NOMO-1 (cell line): ENCODE data around the gene ATP13A1.
"Not testable (repeated sequence)": the region's sequence is repeated elsewhere in the genome, so short reads cannot be mapped to it uniquely, and the experiment has no call there.

Source experiments
- DNase-seq, 2 experiments: peaks; one replicate each; lab custom pipeline; 2025; ENCODE audit not compliant: unreplicated experiment in 2 of 2; lab: John Stamatoyannopoulos, UW

The ATP13A1 gene

DNA sequence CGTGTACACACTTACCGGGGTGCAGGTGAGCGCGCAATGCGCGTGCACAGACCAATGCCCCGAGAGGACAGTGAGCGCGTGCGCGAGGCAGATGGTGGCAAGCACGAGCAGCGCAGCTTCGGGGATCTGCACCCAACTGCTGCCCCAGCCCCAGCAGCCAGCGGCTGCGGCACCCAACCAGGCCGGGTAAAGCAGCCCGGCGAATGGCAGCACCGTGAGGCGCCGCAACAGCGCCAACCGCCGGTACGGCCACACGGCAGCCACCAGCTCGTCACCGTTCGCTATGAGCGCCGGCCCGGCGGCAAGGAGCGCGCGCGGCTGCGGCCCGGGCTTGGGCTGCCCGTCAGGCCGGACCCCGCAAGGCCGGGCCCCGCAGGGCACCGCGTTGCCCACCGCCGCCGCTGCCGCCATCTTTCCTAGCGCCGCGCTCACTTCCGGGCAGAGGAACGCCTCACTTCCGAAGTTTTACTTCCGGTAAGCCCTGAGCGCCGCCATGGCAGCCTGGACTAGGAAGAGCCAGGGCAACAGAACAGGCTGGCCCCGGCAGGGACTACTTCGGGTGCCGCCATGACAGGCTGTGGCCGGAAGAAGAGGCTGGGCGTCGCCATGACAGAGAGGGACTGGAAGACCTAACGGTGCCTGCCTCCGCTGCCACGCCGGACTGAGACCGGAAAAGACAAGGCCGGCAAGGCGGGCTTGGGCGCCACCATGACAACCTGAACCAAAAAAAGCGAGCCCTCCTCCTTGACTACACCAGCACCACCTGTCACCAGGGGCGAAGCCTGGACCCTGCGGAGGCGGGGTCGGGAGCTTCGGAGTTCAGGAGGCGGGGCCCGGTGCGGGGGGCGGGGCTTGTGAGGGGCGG is at the start of gene ATP13A1:
Gene ATP13A1, minus strand, starts transcription at position 421 of the 865 bp plus-strand sequence. Its CDS starts 10 bp downstream, at position 411.
- peak; percentile 96 to 97 for DNase-seq

DNA sequence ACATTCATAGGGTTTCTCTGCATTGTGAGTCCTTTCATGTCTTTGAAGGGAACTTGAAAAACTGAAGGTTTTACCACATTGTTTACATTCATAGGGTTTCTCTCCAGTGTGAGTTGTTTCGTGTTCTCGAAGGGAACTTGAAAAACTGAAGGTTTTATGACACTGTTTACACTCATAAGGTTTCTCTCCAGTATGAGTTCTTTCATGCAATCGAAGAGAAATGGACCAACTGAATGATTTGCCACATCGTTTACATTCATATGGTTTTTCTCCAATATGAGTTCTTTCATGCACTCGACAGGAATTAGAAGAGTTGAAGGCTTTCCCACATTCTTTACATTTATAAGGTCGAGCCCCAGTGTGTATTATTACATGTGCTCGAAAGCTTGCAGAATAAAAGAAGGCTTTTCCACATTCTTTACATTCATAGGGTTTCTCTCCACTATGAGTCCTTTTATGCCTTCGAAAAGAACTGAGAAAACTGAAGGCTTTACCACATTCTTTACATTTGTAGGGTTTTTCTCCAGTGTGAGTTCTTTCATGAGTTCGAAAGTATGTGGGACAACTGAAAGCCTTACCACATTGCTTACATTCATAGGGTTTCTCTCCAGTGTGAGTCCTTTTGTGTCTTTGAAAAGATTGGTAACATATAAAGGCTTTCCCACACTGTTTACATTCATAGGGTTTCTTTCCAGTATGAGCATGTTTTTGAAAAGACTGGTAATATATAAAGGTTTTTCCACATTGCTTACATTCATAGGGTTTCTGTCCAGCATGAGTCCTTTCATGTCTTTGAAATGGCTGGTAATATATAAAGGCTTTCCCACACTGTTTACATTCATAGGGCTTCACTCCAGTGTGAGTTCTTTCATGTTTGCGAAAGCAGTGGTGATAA is 48.7 kb upstream of the ATP13A1 start:
- DNase-seq, result no peak

DNA sequence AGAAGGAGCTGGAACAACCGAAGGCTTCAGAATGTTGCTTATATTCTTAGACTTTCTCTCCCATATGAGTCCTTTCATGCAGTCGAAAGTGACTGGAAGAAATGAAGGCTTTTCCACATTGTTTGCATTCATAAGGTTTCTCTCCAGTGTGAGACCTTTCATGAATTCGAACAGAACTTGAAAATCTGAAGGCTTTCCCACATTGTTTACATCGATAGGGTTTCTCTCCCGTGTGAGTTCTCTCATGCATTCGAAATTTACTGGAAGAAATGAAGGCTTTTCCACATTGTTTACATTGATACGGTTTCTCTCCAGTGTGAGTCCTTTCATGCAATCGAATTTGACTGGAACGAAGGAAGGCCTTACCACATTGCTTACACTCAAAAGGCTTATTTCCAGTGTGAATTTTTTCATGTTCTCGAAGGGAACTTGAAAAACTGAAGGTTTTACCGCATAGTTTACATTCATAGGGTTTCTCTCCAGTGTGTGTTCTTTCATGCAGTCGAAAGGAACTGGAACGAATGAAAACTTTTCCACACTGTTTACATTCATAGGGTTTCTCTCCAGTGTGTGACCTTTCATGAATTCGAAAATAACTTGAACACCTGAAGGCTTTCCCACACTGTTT is 47.9 kb upstream of the ATP13A1 start:
- no peak for DNase-seq

DNA sequence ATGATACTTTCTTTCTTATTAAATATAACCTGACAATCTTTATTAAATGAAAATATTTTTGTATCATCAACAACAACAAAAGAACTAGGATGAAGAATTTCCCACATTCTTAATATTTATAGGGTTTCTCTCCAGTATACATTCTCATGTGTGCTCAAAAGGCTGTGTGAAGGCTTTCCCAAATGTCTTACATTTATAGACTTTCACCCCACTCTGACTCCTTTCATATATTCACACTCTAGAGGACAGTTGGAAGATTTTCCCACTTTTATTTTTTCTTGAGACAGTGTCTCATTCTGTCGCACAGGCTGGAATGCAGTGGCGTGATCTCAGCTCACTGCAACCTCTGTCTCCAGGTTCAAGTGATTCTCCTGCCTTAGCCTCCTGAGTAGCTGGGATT is 47.0 kb upstream of the ATP13A1 start:
- DNase-seq, result no peak

DNA sequence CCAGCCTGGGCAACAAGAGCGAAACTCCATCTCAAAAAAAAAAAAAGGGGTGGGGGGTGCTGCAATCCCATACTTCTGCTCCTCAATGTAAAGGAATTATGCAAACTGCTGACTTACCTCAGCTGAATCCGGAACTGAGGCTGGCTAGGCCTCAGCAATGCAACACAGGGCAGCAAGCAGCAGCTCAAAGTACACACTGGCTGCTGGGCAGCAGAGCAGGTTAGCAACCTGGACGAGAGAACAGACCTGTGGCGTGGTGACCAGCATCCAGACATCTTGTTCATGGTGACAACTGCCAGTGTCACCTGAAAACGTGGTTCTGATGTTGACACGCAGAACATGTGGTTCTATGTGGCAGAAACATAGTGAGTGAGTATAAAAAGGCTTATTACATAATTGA is 41.4 kb upstream of the ATP13A1 start:
- no peak for DNase-seq

DNA sequence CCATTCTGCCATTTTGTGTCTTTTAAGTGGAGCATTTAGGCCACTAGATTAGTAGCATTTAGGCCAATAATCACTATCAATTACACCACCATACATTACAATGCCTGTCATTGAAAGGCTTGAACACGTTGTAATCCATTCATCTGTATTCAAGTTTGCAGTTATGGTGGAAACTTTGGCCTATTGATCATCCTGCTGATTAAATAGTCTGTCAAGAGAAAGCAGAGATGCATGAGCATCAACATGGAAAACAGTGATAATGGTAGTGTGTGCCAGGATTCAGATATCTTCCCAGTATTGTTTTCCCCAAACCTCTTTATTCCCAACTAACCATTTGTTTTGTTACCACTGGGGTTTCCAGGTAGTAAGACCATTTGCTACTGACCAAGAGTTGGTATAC is 37.0 kb upstream of the ATP13A1 start:
- not testable (repeated sequence) for DNase-seq

DNA sequence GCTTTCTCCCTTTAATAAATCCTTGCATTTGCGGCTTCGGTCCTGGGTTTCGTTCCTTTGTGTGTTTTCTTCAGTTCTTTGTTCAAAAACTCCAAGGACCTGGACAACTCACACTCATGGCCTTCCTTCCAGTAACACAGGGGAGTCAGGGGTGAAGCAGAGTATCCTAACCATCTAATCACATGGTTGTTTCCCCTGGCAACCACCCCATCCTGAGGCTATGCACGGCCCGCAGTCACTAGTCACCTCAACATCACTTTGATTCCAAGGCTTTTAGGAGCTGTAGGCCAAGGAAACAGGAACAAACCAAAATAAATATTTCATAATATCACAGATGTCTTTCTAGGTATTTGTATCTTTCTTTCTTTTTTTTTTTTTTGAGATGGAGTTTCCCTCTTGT is 34.1 kb upstream of the ATP13A1 start:
- DNase-seq, result no peak

DNA sequence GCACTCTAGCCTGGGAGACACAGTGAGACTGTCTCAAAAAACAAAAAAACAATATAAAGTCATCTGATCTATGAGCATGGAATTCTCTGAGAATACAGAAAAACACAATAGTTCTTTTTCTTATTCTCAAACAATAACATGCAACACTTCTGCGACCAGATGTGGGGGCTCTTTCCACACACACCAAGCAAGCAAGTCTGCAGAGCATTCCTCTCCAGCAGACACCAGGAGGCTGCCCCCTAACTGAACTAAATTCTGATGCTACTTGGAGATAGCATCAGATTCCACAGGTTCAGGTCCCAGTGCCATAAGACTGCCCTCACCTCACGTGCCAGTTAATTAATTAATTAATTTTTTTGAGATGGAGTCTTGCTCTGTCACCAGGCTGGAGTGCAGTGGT is 32.9 kb upstream of the ATP13A1 start:
- DNase-seq, result no peak

DNA sequence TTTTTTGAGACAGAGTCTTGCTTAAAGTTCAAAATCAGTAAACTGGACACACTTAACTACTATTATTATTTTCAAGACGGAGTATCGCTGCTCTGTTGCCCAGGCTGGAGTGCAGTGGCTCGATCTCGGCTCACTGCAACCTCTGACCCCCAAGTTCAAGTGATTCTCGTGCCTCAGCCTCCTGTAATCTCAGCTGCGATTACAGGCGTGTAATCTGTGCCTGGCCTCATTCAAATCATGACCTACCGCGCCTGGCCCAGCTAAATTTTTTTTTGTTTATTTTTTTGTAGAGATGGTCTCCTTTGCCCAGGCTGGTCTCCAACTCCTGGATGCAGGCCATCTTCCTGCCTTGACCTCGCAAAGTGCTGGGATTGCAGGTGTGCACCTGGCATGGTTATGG is 28.2 kb upstream of the ATP13A1 start:
- no peak for DNase-seq

DNA sequence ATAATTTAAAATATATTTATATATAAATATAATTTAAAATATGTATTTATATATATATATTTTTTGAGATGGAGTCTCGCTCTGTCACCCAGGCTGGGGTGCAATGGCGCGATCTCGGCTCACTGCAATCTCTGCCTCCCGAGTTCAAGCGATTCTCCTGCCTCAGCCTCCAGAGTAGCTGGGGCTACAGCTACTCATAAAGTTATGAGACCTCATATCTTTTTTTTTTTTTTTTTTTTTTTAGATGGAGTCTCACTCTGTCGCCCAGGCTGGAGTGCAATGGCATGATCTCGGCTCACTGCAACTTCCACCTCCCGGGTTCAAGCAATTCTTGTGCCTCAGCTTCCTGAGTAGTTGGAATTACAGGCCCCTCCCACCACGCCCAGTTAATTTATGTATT is 25.5 kb upstream of the ATP13A1 start:
- peak in 1 of 2 experiments; percentile 3 for DNase-seq

DNA sequence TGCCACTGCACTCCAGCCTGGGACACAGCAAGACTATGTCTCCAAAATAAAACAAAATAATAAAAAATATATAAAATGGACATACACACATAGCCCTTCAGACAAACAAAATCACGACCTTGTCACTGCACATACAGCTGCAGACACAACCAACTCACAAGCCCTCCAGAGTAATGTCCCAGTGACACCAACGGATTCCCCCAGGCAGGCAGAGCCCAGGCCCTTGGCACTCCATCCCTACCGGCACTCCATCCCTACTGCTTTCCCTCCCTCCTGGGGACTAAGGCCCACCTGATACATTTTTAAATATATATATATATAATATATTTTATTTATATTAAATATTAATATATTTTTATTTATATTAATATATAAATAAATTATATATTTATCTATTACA is 23.6 kb upstream of the ATP13A1 start:
- DNase-seq, result peak; percentile 19 to 25

DNA sequence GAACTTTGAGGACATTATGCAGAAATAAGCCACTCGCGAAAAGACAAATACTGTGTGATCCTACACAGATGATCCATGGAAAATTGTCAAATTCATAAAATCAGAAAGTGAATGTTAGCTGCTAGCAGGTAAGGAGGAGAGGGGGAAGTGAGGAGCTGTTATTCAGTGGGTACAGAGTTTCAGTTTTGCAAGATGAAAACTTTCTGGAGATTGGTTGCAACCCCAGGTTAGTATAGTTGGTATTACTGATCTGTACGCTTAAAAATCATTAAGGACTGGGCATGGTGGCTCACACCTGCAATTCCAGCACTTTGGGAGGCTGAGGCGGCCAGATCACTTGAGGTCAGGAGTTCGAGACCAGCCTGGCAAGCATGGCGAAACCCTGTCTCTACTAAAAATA is 23.1 kb upstream of the ATP13A1 start:
- DNase-seq, result no peak

DNA sequence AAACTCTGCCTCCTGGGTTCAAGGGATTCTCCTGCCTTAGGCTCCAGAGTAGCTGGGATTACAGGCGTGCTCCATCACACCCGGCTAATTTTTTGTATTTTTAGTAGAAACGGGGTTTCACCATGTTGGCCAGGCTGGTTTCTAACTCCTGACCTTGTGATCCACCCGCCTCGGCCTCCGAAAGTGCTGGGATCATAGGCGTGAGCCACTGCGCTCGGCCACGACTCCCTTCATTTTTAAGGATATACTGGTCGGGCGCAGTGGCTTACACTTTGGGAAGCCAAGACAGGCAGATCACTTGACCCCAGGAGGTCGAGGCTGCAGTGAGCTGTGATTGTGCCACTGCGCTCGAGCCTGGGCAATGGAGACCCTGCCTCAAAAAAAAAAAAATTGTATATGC is 22.6 kb upstream of the ATP13A1 start:
- not testable (repeated sequence) for DNase-seq

DNA sequence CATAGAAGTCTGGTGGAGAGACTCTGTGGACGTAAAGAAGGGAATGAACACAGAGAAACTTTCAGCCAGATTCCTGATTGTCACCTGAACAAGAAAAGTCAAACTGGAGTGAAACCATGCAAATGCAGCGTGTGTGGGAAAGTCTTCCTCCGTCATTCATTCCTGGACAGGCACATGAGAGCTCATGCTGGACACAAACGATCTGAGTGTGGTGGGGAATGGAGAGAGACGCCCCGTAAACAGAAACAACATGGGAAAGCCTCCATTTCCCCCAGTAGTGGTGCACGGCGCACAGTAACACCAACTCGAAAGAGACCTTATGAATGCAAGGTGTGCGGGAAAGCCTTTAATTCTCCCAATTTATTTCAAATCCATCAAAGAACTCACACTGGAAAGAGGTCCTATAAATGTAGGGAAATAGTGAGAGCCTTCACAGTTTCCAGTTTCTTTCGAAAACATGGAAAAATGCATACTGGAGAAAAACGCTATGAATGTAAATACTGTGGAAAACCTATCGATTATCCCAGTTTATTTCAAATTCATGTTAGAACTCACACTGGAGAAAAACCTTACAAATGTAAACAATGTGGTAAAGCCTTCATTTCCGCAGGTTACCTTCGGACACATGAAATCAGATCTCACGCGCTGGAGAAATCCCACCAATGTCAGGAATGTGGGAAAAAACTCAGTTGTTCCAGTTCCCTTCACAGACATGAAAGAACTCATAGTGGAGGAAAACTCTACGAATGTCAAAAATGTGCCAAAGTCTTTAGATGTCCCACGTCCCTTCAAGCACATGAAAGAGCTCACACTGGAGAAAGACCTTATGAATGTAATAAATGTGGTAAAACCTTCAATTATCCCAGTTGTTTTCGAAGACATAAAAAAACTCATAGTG is 15.9 kb upstream of the ATP13A1 start:
- DNase-seq, result no peak

DNA sequence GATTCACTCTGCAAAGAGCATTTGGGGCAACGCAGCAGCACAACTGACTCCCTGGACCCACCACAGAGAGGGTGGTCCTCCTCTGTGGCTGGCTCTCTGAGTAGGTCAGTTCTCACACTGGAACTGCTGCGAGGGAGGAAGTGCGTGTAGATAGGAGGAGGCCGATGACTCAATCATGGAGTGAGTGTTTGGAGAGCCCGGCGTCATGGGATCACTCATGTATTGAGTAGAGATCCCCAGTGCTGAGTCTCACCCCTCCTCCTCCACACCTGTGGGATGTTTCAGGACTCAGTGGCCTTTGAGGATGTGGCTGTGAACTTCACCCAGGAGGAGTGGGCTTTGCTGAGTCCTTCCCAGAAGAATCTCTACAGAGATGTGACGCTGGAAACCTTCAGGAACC is 14.1 kb upstream of the ATP13A1 start:
- no peak for DNase-seq

DNA sequence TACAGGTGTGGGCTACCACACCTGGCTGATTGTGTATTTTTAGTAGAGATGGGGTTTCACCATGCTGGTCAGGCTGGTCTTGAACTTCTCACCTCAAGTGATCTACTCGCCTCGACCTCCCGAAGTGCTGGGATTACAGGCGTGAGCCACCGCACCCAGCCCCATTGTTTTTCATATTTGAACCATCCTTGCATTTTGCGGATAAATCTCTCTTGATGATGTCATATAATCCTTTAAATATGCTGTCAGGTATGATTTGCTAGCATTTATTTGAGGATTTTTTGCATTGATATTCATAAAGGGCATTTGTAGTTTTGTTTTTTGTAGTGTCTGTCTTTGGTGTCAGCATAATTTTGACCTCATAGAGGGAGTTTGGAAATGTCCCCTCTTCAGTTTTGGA is 10.8 kb upstream of the ATP13A1 start:
- DNase-seq, result no peak

DNA sequence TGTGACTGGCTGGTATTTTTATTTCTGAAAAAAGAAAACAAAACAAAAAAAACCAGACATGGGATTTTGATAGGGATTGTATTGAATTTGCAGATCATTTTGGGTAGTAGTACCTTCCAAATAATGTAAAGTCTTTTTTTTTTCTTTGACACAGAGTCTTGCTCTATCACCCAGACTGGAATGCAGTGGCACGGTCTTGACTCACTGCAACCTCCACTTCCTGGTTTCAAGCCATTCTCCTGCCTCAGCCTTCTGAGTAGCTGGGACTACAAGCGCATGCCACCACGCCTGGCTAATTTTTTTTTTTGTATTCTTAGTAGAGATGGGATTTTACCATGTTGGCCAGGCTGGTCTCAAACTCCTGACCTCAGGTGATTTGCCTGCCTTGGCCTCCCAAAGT is 9.3 kb upstream of the ATP13A1 start:
- no peak for DNase-seq

DNA sequence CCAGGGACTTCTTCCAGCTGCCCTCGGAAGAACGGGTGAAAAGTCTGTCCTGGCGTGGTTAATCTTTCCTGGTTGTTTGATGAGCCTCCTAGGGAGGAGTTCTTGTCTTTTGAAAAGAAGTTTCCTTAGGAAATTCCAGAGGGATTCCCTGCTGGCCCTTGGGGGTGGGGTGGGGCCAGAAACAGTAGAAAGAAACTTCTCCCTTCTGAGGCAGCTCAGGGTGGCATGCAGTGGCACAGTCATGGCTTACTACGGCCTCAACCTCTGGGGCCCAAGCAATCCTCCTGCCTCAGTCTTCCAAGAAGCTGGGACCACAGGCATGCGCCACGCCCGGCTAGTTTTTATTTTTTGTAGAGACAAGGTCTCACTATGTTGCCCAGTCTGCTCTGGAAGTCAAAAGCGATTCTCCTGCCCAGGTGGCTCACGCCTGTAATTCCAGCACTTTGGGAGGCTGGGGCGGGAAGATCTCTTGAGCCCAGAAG is 6.6 kb upstream of the ATP13A1 start:
- no peak for DNase-seq

DNA sequence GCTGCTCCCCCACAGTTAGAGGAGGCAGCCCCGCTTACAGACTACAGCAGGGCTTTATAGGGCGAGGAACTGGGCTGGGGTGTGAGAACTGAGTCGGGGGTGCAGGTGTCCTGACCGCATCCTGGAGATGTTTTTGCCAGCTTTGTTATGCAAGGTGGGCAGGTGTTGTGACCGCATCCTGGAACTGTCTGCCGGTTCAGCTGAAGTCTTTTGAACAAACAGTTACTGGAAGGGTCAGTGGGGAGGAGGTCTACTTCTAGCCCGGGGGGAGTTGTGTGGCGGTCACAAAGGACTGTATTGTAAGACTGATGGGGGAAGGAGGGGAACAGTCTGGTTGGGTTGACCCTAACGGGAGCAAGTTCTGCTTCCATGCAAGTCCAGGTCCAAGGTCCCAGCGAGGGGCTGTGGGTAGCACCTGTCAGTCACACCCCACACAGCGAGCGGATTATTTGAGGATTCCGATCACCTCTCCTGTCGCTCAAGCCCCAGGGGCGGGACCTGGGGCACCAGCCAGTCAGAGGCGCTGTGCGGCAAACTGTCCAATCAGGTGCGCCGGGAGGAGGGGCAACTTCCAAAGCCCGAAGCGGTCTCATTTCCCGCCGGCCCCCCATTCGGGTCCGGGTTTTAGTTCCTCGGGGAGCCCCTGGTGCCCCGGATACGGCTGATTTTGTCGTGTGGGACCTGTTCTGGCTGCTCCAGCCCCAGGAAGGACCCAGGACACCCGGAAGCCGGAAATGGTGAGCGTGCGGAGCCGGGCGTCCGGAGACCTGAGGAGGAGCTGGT is 4.9 kb upstream of the ATP13A1 start, which contains the start of gene ZNF101:
Gene ZNF101, plus strand, starts transcription at position 610 of the 783 bp plus-strand sequence. Its CDS starts 125 bp downstream, at position 735.
- DNase-seq, result peak; percentile 83 to 92
